WTC11 (cell line): ENCODE data around the gene MOSPD3. TPM values are rescaled to one million over a fixed set of nuclear protein-coding genes. Genes with fewer than 3 reads are reported as not detected.

Experiments
- ATAC-seq: fragments of 200-7000 bp; cut with Tn5 transposase; 2 replicates; pipeline ENCODE4 v1.10.0; 2021; ENCODE audit warnings: mild to moderate bottlenecking, moderate library complexity
- CTCF ChIA-PET: fragments of 300-600 bp; sonication (Branson Sonifier 250); formaldehyde crosslinking; loops from one replicate; lab custom pipeline; 2021; ENCODE audit warnings: antibody characterized with exemption; lab: Charles Lee
- POLR2A ChIA-PET: fragments of 350-600 bp; sonication (Branson Sonifier 250); formaldehyde crosslinking; loops from one replicate; lab custom pipeline; 2021; ENCODE audit warnings: antibody characterized with exemption; lab: Charles Lee
- DNase-seq: peaks from one replicate; pipeline ENCODE4 v3.0.0; 2021; ENCODE audit warnings: low spot score
- H3K27ac Mint-ChIP-seq: 2 replicates; pipeline ENCODE4 v1.8.0; 2021; ENCODE audit warnings: mixed read lengths
- H3K27me3 Mint-ChIP-seq: 2 replicates; pipeline ENCODE4 v1.8.0; 2021; ENCODE audit warnings: low read depth, mild to moderate bottlenecking, moderate library complexity, mixed read lengths
- H3K36me3 Mint-ChIP-seq: 2 replicates; pipeline ENCODE4 v1.8.0; 2021; ENCODE audit warnings: mixed read lengths
- H3K4me1 Mint-ChIP-seq: 2 replicates; pipeline ENCODE4 v1.8.0; 2022; ENCODE audit warnings: mixed read lengths
- H3K4me3 Mint-ChIP-seq: 2 replicates; pipeline ENCODE4 v1.8.0; 2021; ENCODE audit warnings: mild to moderate bottlenecking, moderate library complexity, mixed read lengths
- H3K9me3 Mint-ChIP-seq: 2 replicates; pipeline ENCODE4 v1.8.0; 2021; ENCODE audit warnings: mixed read lengths
- JUN ChIP-seq: sonication (generic); formaldehyde crosslinking; IDR thresholded peaks from 2 replicates; pipeline ENCODE4 v1.8.0; 2023; ENCODE audit warnings: mild to moderate bottlenecking, missing genetic modification reagents
- KAT7 ChIP-seq: sonication (generic); formaldehyde crosslinking; IDR thresholded peaks from 2 replicates; pipeline ENCODE4 v1.8.1; 2023; ENCODE audit warnings: missing genetic modification reagents, mild to moderate bottlenecking, borderline replicate concordance
- MYBL2 ChIP-seq: sonication (generic); formaldehyde crosslinking; IDR thresholded peaks from 2 replicates; pipeline ENCODE4 v1.8.1; 2023; ENCODE audit warnings: mild to moderate bottlenecking, moderate library complexity, missing genetic modification reagents
- SMAD4 ChIP-seq: sonication (generic); formaldehyde crosslinking; IDR thresholded peaks from 2 replicates; pipeline ENCODE4 v1.8.0; 2022; ENCODE audit warnings: mild to moderate bottlenecking, missing genetic modification reagents
- SP1 ChIP-seq: sonication (generic); formaldehyde crosslinking; conservative IDR thresholded peaks from 2 replicates; pipeline ENCODE4 v1.8.1; 2022; ENCODE audit warnings: missing genetic modification reagents
- ZNF232 ChIP-seq: sonication (generic); formaldehyde crosslinking; IDR thresholded peaks from 2 replicates; pipeline ENCODE4 v1.8.0; 2022; ENCODE audit warnings: mild to moderate bottlenecking, missing genetic modification reagents
- ZNF423 ChIP-seq: fragments of 250-450 bp; sonication (Bioruptor Pico); IDR thresholded peaks from 2 replicates; pipeline ENCODE4 v2.1.2; 2022; ENCODE audit warnings: mild to moderate bottlenecking, moderate library complexity
- total RNA-seq: library from RNA; stranded (reverse); gene quantifications from 3 replicates; pipeline ENCODE4 v1.2.3, GENCODE V29; 2021
- TF ChIP-seq, protein P1 (sequence below): sonication (generic); formaldehyde crosslinking; IDR thresholded peaks from 2 replicates; pipeline ENCODE4 v1.8.1; 2023; ENCODE audit warnings: mild to moderate bottlenecking, missing genetic modification reagents, moderate library complexity
- TF ChIP-seq, protein P2 (sequence below): sonication (generic); formaldehyde crosslinking; IDR thresholded peaks from 2 replicates; pipeline ENCODE4 v1.8.0; 2023; ENCODE audit warnings: missing genetic modification reagents
- TF ChIP-seq, protein P3 (sequence below): sonication (generic); formaldehyde crosslinking; conservative IDR thresholded peaks from 2 replicates; pipeline ENCODE4 v1.8.1; 2022; ENCODE audit warnings: mild to moderate bottlenecking, missing genetic modification reagents
- TF ChIP-seq, protein P4 (sequence below): sonication (generic); formaldehyde crosslinking; IDR thresholded peaks from 2 replicates; pipeline ENCODE4 v1.8.0; 2023; ENCODE audit warnings: missing genetic modification reagents, mild to moderate bottlenecking, borderline replicate concordance
- TF ChIP-seq, protein P5 (sequence below): sonication (generic); formaldehyde crosslinking; IDR thresholded peaks from 2 replicates; pipeline ENCODE4 v1.8.0; 2022; ENCODE audit warnings: mild to moderate bottlenecking, missing genetic modification reagents
- TF ChIP-seq, protein P6 (sequence below): sonication (generic); formaldehyde crosslinking; IDR thresholded peaks from 2 replicates; pipeline ENCODE4 v1.8.0; 2022; ENCODE audit warnings: mild to moderate bottlenecking, missing genetic modification reagents
- TF ChIP-seq, protein P7 (sequence below): sonication (generic); formaldehyde crosslinking; IDR thresholded peaks from 2 replicates; pipeline ENCODE4 v1.8.0; 2023; ENCODE audit warnings: mild to moderate bottlenecking, missing genetic modification reagents

The MOSPD3 gene
- total RNA-seq, 1 experiment from 2014 or later: 21.9 TPM

DNA sequence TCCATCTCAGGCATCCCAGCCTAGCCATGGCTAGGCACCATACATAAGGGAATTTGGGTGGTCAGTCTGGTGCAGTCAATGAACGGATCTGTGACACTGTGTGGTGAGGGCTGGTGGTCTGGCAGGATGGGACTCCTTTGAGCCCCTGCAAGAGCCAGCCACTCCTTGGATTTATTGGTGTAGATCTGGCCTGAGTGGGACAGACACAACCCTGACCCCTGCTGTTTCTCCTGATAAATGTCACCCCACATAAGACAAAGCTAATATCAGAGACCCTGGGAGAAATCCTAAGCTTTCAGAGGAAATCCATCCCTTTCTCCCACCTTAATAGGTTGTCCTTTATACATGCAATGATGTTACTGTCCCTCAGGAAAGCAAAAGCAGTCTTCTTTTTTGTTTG lies 23.9 kb upstream of the MOSPD3 start:
- ATAC-seq: no peak
- no peaks in the 10 kb centered on the region for H3K36me3 Mint-ChIP-seq
- no peak for TF ChIP-seq ZNF423 (CRISPR knock-in tag)
- TF ChIP-seq MYBL2 (CRISPR knock-in tag): no peak
- TF ChIP-seq ZNF232: no peak
- no peak for TF ChIP-seq JUN (CRISPR knock-in tag)
- no peak for TF ChIP-seq SMAD4 (CRISPR knock-in tag)
- TF ChIP-seq, protein P1, sequence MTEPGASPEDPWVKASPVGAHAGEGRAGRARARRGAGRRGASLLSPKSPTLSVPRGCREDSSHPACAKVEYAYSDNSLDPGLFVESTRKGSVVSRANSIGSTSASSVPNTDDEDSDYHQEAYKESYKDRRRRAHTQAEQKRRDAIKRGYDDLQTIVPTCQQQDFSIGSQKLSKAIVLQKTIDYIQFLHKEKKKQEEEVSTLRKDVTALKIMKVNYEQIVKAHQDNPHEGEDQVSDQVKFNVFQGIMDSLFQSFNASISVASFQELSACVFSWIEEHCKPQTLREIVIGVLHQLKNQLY (CRISPR knock-in tag): no peak
- TF ChIP-seq, protein P2, sequence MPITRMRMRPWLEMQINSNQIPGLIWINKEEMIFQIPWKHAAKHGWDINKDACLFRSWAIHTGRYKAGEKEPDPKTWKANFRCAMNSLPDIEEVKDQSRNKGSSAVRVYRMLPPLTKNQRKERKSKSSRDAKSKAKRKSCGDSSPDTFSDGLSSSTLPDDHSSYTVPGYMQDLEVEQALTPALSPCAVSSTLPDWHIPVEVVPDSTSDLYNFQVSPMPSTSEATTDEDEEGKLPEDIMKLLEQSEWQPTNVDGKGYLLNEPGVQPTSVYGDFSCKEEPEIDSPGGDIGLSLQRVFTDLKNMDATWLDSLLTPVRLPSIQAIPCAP: no peak
- TF ChIP-seq, protein P3, sequence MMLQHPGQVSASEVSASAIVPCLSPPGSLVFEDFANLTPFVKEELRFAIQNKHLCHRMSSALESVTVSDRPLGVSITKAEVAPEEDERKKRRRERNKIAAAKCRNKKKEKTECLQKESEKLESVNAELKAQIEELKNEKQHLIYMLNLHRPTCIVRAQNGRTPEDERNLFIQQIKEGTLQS (CRISPR knock-in tag): no peak
- TF ChIP-seq, protein P4, sequence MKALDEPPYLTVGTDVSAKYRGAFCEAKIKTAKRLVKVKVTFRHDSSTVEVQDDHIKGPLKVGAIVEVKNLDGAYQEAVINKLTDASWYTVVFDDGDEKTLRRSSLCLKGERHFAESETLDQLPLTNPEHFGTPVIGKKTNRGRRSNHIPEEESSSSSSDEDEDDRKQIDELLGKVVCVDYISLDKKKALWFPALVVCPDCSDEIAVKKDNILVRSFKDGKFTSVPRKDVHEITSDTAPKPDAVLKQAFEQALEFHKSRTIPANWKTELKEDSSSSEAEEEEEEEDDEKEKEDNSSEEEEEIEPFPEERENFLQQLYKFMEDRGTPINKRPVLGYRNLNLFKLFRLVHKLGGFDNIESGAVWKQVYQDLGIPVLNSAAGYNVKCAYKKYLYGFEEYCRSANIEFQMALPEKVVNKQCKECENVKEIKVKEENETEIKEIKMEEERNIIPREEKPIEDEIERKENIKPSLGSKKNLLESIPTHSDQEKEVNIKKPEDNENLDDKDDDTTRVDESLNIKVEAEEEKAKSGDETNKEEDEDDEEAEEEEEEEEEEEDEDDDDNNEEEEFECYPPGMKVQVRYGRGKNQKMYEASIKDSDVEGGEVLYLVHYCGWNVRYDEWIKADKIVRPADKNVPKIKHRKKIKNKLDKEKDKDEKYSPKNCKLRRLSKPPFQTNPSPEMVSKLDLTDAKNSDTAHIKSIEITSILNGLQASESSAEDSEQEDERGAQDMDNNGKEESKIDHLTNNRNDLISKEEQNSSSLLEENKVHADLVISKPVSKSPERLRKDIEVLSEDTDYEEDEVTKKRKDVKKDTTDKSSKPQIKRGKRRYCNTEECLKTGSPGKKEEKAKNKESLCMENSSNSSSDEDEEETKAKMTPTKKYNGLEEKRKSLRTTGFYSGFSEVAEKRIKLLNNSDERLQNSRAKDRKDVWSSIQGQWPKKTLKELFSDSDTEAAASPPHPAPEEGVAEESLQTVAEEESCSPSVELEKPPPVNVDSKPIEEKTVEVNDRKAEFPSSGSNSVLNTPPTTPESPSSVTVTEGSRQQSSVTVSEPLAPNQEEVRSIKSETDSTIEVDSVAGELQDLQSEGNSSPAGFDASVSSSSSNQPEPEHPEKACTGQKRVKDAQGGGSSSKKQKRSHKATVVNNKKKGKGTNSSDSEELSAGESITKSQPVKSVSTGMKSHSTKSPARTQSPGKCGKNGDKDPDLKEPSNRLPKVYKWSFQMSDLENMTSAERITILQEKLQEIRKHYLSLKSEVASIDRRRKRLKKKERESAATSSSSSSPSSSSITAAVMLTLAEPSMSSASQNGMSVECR (CRISPR knock-in tag): no peak
- TF ChIP-seq, protein P5, sequence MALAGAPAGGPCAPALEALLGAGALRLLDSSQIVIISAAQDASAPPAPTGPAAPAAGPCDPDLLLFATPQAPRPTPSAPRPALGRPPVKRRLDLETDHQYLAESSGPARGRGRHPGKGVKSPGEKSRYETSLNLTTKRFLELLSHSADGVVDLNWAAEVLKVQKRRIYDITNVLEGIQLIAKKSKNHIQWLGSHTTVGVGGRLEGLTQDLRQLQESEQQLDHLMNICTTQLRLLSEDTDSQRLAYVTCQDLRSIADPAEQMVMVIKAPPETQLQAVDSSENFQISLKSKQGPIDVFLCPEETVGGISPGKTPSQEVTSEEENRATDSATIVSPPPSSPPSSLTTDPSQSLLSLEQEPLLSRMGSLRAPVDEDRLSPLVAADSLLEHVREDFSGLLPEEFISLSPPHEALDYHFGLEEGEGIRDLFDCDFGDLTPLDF (CRISPR knock-in tag): no peak
- TF ChIP-seq, all 79 proteins: peak for 0
- Mint-ChIP-seq H3K4me3 (peak overlapping the region; percentile 99), H3K27ac (no peak overlapping the region), H3K9me3 (no peaks in the 10 kb centered on the region), H3K4me1 (peaks cover 34% of the 10 kb centered on the region), H3K27me3 (peaks cover 45% of the 10 kb centered on the region)
- ChIA-PET CTCF (interaction anchor here (0.6 to 2.5 kb wide), 23 partner anchors 14 to 248 kb away, joined by 3 to 12 read pairs (median 6); partner anchors contain the start of genes MOSPD3, PCOLCE, POP7 and TSC22D4), POLR2A (interaction anchor here (1.3 to 1.8 kb wide), 2 partner anchors 14 to 303 kb away, joined by 3 to 5 read pairs; partner anchors contain the start of gene PCOLCE)
- no peak for DNase-seq

DNA sequence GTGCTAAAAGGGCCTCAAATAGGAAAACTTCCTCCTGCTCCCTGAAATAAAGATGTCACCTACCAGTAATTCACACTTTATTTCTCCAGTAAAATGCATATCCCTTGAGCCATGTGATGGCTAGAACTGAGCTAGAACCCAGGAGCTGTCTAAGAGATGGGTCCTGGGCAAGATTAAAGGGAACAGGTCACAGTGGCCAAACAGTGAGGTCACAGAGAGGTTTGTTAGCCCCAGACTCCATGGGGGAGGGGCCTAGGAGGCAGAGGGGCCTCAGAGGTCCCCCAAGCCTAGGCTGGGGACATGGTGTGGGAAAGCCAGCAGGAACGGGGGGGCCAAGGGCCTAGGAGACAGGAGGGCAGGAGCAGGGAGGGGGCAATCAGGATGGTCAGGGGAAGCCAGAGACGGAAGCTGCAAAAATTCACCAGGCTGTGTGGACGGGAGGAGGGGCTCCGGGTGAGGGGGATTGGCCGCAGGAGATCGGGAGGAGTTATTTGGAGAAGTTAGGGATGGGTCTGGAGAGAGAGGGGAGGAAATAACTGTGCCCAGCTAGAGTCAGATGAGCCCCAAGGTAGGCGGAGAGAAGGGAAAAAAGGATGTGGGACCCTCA lies 22.9 kb upstream of the MOSPD3 start:
- Mint-ChIP-seq H3K4me3 (peak overlapping the region; percentile 59), H3K4me1 (peaks cover 26% of the 10 kb centered on the region), H3K27me3 (peaks cover 53% of the 10 kb centered on the region), H3K36me3 (no peaks in the 10 kb centered on the region), H3K9me3 (no peaks in the 10 kb centered on the region), H3K27ac (0 out of 2 replicates have a peak overlapping the region, but pooled peaks have one; percentile 15)
- POLR2A ChIA-PET: interaction anchor here (1.0 to 1.8 kb wide), 4 partner anchors 13 to 302 kb away, joined by 3 to 5 read pairs (median 4); partner anchors contain the start of genes MOSPD3 and PCOLCE
- DNase-seq (peak; percentile 40), ATAC-seq (no peak)
- CTCF ChIA-PET: interaction anchor here (0.6 to 2.5 kb wide), 18 partner anchors 13 to 136 kb away, joined by 3 to 12 read pairs (median 7); partner anchors contain the start of genes MOSPD3, PCOLCE and POP7
- TF ChIP-seq KAT7 (CRISPR knock-in tag) (0 out of 2 replicates have a peak, but pooled peaks have one; percentile 19), SP1 (CRISPR knock-in tag) (peak; percentile 35; the same call in 1 of the 2 replicates)
- TF ChIP-seq, protein P6, sequence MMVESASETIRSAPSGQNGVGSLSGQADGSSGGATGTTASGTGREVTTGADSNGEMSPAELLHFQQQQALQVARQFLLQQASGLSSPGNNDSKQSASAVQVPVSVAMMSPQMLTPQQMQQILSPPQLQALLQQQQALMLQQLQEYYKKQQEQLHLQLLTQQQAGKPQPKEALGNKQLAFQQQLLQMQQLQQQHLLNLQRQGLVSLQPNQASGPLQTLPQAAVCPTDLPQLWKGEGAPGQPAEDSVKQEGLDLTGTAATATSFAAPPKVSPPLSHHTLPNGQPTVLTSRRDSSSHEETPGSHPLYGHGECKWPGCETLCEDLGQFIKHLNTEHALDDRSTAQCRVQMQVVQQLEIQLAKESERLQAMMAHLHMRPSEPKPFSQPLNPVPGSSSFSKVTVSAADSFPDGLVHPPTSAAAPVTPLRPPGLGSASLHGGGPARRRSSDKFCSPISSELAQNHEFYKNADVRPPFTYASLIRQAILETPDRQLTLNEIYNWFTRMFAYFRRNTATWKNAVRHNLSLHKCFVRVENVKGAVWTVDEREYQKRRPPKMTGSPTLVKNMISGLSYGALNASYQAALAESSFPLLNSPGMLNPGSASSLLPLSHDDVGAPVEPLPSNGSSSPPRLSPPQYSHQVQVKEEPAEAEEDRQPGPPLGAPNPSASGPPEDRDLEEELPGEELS (CRISPR knock-in tag): no peak
- TF ChIP-seq, protein P7, sequence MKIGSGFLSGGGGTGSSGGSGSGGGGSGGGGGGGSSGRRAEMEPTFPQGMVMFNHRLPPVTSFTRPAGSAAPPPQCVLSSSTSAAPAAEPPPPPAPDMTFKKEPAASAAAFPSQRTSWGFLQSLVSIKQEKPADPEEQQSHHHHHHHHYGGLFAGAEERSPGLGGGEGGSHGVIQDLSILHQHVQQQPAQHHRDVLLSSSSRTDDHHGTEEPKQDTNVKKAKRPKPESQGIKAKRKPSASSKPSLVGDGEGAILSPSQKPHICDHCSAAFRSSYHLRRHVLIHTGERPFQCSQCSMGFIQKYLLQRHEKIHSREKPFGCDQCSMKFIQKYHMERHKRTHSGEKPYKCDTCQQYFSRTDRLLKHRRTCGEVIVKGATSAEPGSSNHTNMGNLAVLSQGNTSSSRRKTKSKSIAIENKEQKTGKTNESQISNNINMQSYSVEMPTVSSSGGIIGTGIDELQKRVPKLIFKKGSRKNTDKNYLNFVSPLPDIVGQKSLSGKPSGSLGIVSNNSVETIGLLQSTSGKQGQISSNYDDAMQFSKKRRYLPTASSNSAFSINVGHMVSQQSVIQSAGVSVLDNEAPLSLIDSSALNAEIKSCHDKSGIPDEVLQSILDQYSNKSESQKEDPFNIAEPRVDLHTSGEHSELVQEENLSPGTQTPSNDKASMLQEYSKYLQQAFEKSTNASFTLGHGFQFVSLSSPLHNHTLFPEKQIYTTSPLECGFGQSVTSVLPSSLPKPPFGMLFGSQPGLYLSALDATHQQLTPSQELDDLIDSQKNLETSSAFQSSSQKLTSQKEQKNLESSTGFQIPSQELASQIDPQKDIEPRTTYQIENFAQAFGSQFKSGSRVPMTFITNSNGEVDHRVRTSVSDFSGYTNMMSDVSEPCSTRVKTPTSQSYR (CRISPR knock-in tag): no peak
